Hepatic stellate cell (primary cell): Measurements from ENCODE around the gene ZNF823.

Source experiments
- DNase-seq: peaks from one replicate; pipeline ENCODE4 v3.0.0; 2011; ENCODE audit warnings: low spot score

The ZNF823 gene

GRCh38 chr19:11737964-11738745 is 591 bp downstream of the ZNF823 start:
- DNase-seq: peak; percentile 26

GRCh38 chr19:11736696-11737095 is 2.0 kb downstream of the ZNF823 start:
- DNase-seq: peak; percentile 85

- no peak for DNase-seq
These were observed 3.4 kb downstream of the ZNF823 start for GRCh38 chr19:11735375-11735774.

GRCh38 chr19:11729586-11729985 is 9.2 kb downstream of the ZNF823 start:
- no peak for DNase-seq

- no peak for DNase-seq
These were observed 16.3 kb downstream of the ZNF823 start for GRCh38 chr19:11722414-11722813.

GRCh38 chr19:11721681-11722080 is 17.1 kb downstream of the ZNF823 start:
- DNase-seq: no peak

- DNase-seq: no peak
These were observed 28.4 kb downstream of the ZNF823 start for GRCh38 chr19:11710313-11710712.

GRCh38 chr19:11708457-11708856 is 30.3 kb downstream of the ZNF823 start:
- no peak for DNase-seq

GRCh38 chr19:11705474-11705873 is 33.3 kb downstream of the ZNF823 start:
- no peak for DNase-seq

- DNase-seq: no peak
These were observed 34.1 kb downstream of the ZNF823 start for GRCh38 chr19:11704626-11705025.

- DNase-seq: peak; percentile 36
These were observed 38.6 kb downstream of the ZNF823 start for GRCh38 chr19:11699931-11700794.

GRCh38 chr19:11698231-11698630 is 40.5 kb downstream of the ZNF823 start:
- DNase-seq: no peak

GRCh38 chr19:11697284-11697855 is 41.4 kb downstream of the ZNF823 start:
- DNase-seq: no peak

GRCh38 chr19:11694533-11695439 is 44.0 kb downstream of the ZNF823 start:
- DNase-seq: peak; percentile 96

GRCh38 chr19:11693505-11694499 is 44.9 kb downstream of the ZNF823 start:
- peak; percentile 55 for DNase-seq

- no peak for DNase-seq
These were observed 46.5 kb downstream of the ZNF823 start for GRCh38 chr19:11692127-11692790.

- no peak for DNase-seq
These were observed 52.8 kb downstream of the ZNF823 start for GRCh38 chr19:11685676-11686650.

- no peak for DNase-seq
These were observed 53.6 kb downstream of the ZNF823 start for GRCh38 chr19:11684987-11685675.
